ENCODE data around the gene TRIM41.

GRCh38 chr5:181236471-181236870 is 13.4 kb downstream of the TRIM41 start:
- TF ChIP-seq, protein P1, sequence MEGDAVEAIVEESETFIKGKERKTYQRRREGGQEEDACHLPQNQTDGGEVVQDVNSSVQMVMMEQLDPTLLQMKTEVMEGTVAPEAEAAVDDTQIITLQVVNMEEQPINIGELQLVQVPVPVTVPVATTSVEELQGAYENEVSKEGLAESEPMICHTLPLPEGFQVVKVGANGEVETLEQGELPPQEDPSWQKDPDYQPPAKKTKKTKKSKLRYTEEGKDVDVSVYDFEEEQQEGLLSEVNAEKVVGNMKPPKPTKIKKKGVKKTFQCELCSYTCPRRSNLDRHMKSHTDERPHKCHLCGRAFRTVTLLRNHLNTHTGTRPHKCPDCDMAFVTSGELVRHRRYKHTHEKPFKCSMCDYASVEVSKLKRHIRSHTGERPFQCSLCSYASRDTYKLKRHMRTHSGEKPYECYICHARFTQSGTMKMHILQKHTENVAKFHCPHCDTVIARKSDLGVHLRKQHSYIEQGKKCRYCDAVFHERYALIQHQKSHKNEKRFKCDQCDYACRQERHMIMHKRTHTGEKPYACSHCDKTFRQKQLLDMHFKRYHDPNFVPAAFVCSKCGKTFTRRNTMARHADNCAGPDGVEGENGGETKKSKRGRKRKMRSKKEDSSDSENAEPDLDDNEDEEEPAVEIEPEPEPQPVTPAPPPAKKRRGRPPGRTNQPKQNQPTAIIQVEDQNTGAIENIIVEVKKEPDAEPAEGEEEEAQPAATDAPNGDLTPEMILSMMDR (conservative IDR thresholded peaks at IDR 0.05), result no peak
- no peak for TF ChIP-seq EZH2 (IDR thresholded peaks at IDR 0.05; ENCODE audit: low read depth)
